T-cell (primary cell): ENCODE data around the gene ZNF525. TPM values are rescaled to one million over a fixed set of nuclear protein-coding genes. Genes with fewer than 3 reads are reported as not detected.
"Not testable (repeated sequence)": the region's sequence is repeated elsewhere in the genome, so short reads cannot be mapped to it uniquely, and the experiment has no call there.

Experiments used
- ATAC-seq, 4 experiments: fragments of 200-7000 bp in 3 of 4; fragments of 150-1000 bp in 1 of 4; cut with Tn5 transposase; replicated peaks in 1 of 4; 1 replicate in 3 of 4; 2 replicates in 1 of 4; pipeline ENCODE4 v1.10.0; 2021; ENCODE audit warnings: moderate library complexity in 3 of 4, mild to moderate bottlenecking in 2 of 4, moderate number of reproducible peaks in 1 of 4
- CTCF ChIA-PET, 2 donors: fragments of 300-600 bp; sonication (Branson Sonifier 250); formaldehyde crosslinking; loops; one replicate each; lab custom pipeline; 2022; ENCODE audit warnings: antibody characterized with exemption in 2 of 2; lab: Charles Lee
- POLR2A ChIA-PET, 2 donors: fragments of 300-600 bp; sonication (Branson Sonifier 250); formaldehyde crosslinking; loops; one replicate each; lab custom pipeline; 2022; ENCODE audit warnings: antibody characterized with exemption in 2 of 2; lab: Charles Lee
- DNase-seq, 35 experiments: peaks; one replicate each; pipeline versions ENCODE4 v3.0.0 to v3.0.0-alpha.2; 2013 to 2023
- H3K27ac ChIP-seq: one replicate; pipeline ENCODE4 v1.5.1; 2013; ENCODE audit warnings: low read length
- H3K27me3 ChIP-seq, 2 experiments: replicated peaks in 1 of 2; 1 replicate in 1 of 2; 2 replicates in 1 of 2; pipeline versions ENCODE4 v1.6.1 to v1.7.0; 2013; ENCODE audit warnings: low read length in 1 of 2, mixed read lengths in 1 of 2; ENCODE audit not compliant: control insufficient read depth in 2 of 2, insufficient read depth in 2 of 2; ENCODE audit errors: extremely low read depth in 1 of 2
- H3K36me3 ChIP-seq, 2 donors: 1 replicate in 1 of 2; 2 replicates in 1 of 2; pipeline versions ENCODE4 v1.6.1 to v1.7.0; 2013; ENCODE audit warnings: low read length in 1 of 2; ENCODE audit not compliant: control insufficient read depth in 2 of 2, insufficient read depth in 1 of 2; ENCODE audit errors: extremely low read depth in 1 of 2
- H3K4me1 ChIP-seq, 2 experiments: 1 replicate in 1 of 2; 2 replicates in 1 of 2; pipeline versions ENCODE4 v1.6.1 to v1.7.0; 2013; ENCODE audit warnings: low read length in 2 of 2, mixed read lengths in 1 of 2; ENCODE audit not compliant: insufficient read depth in 2 of 2, control insufficient read depth in 1 of 2; ENCODE audit errors: extremely low read depth in 1 of 2
- H3K4me3 ChIP-seq, 2 donors: 1 replicate in 1 of 2; 2 replicates in 1 of 2; pipeline versions ENCODE4 v1.5.1 to v1.7.0; 2013; ENCODE audit warnings: mild to moderate bottlenecking in 2 of 2, low read length in 1 of 2, moderate library complexity in 1 of 2; ENCODE audit not compliant: control insufficient read depth in 1 of 2; ENCODE audit errors: extremely low read depth in 1 of 2
- H3K9me3 ChIP-seq: 2 replicates; pipeline ENCODE4 v1.7.0; 2013
- H3K27ac Mint-ChIP-seq, 2 donors: one replicate each; pipeline ENCODE4 v1.8.0; 2020 to 2021; ENCODE audit warnings: mild to moderate bottlenecking in 2 of 2, mixed read lengths in 2 of 2
- H3K27me3 Mint-ChIP-seq, 2 donors: one replicate each; pipeline ENCODE4 v1.8.0; 2021 to 2022; ENCODE audit warnings: mixed read lengths in 2 of 2
- H3K36me3 Mint-ChIP-seq: one replicate; pipeline ENCODE4 v1.8.0; 2021; ENCODE audit warnings: mixed read lengths
- H3K4me1 Mint-ChIP-seq, 3 donors: one replicate each; pipeline ENCODE4 v1.8.0; 2020 to 2022; ENCODE audit warnings: mixed read lengths in 3 of 3, mild to moderate bottlenecking in 1 of 3
- H3K4me3 Mint-ChIP-seq, 3 donors: one replicate each; pipeline ENCODE4 v1.8.0; 2020 to 2022; ENCODE audit warnings: mild to moderate bottlenecking in 3 of 3, mixed read lengths in 3 of 3, moderate library complexity in 3 of 3
- H3K9me3 Mint-ChIP-seq, 3 donors: one replicate each; pipeline ENCODE4 v1.8.0; 2020 to 2022; ENCODE audit warnings: mixed read lengths in 3 of 3
- WGBS: methylation state at CpG from one replicate; pipeline ENCODE4 v1.1.5; 2013; ENCODE audit warnings: missing lambda C conversion rate; ENCODE audit not compliant: insufficient coverage; 5-methylcytosine and 5-hydroxymethylcytosine counted together
- total RNA-seq, 35 experiments: library from RNA in 6 of 35; stranded (reverse) in 6 of 35; fragments of 120-200 nt in 1 of 35; gene quantifications; one replicate each; pipeline versions ENCODE4 v1.2.1 to v1.2.4 and lab custom pipeline; 2013 to 2026

The ZNF525 gene
- total RNA-seq, 5 donors from 2014 or later (not counting 1 experiment from before 2014, with no cell fraction given): 20.1 to 27.0 (median 26.1) TPM

DNA sequence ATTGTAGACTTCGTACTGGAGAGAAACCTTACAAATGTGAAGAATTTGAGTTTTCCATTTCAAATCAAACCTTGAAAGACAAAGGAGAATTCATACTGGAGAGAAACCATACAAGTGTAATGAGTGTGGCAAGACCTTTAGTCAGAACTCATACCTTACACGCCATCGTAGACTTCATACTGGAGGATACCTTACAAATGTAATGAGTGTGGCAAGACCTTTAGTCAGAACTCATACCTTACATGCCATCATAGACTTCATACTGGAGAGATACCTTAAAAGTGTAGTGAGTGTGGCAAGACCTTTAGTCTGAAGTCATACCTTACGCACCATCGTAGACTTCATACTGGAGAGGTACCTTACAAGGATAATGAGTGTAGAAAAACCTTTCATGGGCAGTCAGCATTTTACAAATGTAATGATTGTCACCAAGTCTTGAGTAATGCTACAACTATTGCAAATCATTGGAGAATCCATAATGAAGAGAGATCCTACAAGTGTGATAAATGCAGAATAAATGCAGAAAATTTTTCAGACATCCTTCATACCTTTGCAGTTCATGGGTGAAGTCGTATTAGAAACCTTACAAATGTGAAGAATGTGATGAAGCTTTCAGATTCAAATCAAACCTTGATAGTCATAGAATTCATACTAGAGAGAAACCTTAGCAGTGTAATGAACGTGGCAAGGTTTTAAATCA is 44.1 kb downstream of the ZNF525 start:
- DNase-seq (no peak), ATAC-seq (no peak)
- H3K9me3 ChIP-seq: peaks cover 12% of the 10 kb centered on the region
- no peak overlapping the region for H3K4me3 Mint-ChIP-seq
- H3K27ac Mint-ChIP-seq: no peak overlapping the region
- WGBS: 100% methylated on average over 2 of the region's 7 CpGs
- no peak overlapping the region for H3K4me3 ChIP-seq
- H3K27me3 Mint-ChIP-seq: no peaks in the 10 kb centered on the region
- peaks cover 10 to 51% (median 50%) of the 10 kb centered on the region in 3 donors for H3K9me3 Mint-ChIP-seq
- no peaks in the 10 kb centered on the region for H3K4me1 ChIP-seq
- no peaks in the 10 kb centered on the region for H3K27me3 ChIP-seq
- peaks cover 6 to 27% of the 10 kb centered on the region in 2 donors for H3K36me3 ChIP-seq
- ChIA-PET CTCF (no interaction called here), POLR2A (interaction anchor here in 1 of 2 donors (0.7 kb wide), 1 partner anchor 1728 kb away, joined by 3 read pairs; no protein-coding TSS in a partner anchor)
- no peaks in the 10 kb centered on the region for H3K4me1 Mint-ChIP-seq
- no peak overlapping the region for H3K27ac ChIP-seq
- H3K36me3 Mint-ChIP-seq: peaks cover 79% of the 10 kb centered on the region

DNA sequence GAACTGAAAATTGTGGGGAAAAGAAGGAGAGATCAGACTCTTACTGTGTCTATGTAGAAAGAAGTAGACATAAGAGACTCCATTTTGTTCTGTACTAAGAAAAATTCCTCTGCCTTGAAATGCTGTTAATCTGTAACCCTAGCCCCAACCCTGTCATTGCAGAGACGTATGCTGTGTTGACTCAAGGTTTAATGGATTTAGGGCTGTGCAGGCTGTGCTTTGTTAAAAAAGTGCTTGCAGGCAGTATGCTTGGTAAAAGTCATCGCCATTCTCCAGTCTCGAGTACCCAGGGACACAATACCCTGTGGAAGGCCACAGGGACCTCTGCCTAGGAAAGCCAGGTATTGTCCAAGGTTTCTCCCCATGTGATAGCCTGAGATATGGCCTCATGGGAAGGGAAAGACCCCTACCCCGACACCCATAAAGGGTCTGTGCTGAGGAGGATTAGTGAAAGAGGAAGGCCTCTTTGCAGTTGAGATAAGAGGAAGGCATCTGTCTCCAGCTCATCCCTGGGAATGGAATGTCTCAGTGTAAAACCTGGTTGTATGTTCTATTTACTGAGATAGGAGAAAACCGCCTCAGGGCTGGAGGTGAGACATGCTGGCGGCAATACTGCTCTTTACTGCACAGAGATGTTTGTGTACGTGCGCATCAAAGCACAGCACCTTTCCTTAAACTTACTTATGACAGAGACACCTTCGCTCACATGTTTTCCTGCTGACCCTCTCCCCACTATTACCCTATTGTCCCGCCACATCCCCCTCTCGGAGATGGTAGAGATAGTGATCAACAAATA is 55.2 kb downstream of the ZNF525 start:
- POLR2A ChIA-PET, H3K27ac Mint-ChIP-seq, H3K36me3 ChIP-seq, H3K27ac ChIP-seq, H3K4me3 Mint-ChIP-seq, H3K27me3 Mint-ChIP-seq, DNase-seq, H3K9me3 ChIP-seq, ATAC-seq, H3K27me3 ChIP-seq, CTCF ChIA-PET, H3K4me3 ChIP-seq, H3K36me3 Mint-ChIP-seq, H3K4me1 ChIP-seq, H3K4me1 Mint-ChIP-seq: not testable (repeated sequence)
- 89% methylated on average over 2 of the region's 11 CpGs for WGBS
- H3K9me3 Mint-ChIP-seq: peaks cover 4 to 25% (median 21%) of the 10 kb centered on the region in 3 donors

DNA sequence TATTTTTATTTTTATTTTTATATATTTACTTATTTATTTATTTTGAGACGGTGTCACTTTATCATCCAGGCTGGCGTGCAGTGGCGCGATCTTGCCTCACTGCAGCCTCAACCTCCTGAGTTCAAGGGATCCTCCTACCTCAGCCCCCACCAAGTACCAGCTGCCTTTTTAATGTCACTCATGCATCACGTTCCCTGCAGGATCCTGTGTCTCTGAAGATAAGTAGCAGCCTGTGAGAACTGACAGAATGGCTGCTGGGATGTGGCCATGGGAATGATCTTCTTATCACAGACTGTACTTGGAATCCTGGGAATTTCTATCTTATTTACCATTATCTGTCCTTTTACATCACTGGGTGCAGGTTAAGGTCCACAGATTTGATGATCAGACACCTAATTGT is 57.0 kb downstream of the ZNF525 start:
- ChIA-PET CTCF (no interaction called here), POLR2A (no interaction called here)
- no peak overlapping the region for H3K27ac ChIP-seq
- H3K4me1 Mint-ChIP-seq: peaks cover 0 to 3% (median 2%) of the 10 kb centered on the region in 3 donors
- DNase-seq: no peak
- H3K36me3 ChIP-seq: no peaks in the 10 kb centered on the region
- H3K27ac Mint-ChIP-seq: no peak overlapping the region
- H3K9me3 ChIP-seq: no peaks in the 10 kb centered on the region
- no peak overlapping the region for H3K4me3 Mint-ChIP-seq
- peaks cover 0 to 2% of the 10 kb centered on the region in 2 donors for H3K27me3 Mint-ChIP-seq
- no peaks in the 10 kb centered on the region for H3K27me3 ChIP-seq
- peaks cover under 1 to 17% (median 12%) of the 10 kb centered on the region in 3 donors for H3K9me3 Mint-ChIP-seq
- WGBS: no CpG with 5 or more reads among the region's 5 CpGs
- ATAC-seq: no peak
- no peak overlapping the region for H3K4me3 ChIP-seq
- H3K36me3 Mint-ChIP-seq: no peaks in the 10 kb centered on the region
- H3K4me1 ChIP-seq: peaks cover 0 to 6% of the 10 kb centered on the region in 2 experiments

DNA sequence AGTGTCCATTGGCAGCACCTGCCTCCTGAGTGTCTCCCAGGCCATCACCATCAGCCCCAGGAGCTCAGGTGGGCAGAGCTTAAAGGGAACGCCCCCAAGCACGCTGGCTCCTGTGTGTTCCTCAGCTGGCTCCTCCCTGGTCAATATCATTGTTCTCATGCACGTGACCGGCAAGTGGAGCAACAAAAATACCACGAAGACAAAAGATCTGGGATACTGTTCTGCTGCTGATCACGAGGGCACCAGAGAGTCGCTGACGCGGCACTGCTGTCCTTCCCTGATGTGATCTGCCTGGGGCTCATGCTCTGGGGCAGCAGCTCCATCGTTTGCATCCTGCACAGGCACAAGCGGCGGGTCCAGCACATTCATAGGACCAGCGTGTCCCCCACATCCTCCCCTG is 57.6 kb downstream of the ZNF525 start:
- ATAC-seq, H3K36me3 Mint-ChIP-seq: not testable (repeated sequence)
- CTCF ChIA-PET: interaction anchor here in 1 of 2 donors (0.6 kb wide), 1 partner anchor 1522 kb away, joined by 3 read pairs; no protein-coding TSS in a partner anchor

DNA sequence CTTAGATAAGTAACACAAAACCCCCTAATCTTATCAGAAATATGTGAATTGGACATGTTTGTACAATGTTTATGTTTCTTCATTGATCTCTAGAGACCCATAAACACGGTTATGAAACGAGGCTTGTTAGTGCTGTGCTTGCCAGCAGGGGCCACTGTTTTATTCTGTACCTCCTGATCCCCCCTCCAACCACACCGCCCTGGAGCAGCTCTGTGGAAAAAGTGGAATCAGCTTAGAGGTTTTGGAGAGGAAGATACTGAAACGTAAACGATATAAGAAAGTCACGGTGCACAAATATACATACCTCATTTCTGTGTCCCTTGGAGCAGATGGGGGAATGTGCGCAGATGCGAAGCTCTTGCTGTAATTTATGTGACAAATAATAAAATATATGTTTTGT is 58.2 kb downstream of the ZNF525 start:
- H3K4me3 ChIP-seq, H3K27me3 ChIP-seq, H3K27me3 Mint-ChIP-seq, H3K4me1 ChIP-seq, H3K36me3 Mint-ChIP-seq, H3K4me1 Mint-ChIP-seq, H3K9me3 ChIP-seq, H3K27ac ChIP-seq, POLR2A ChIA-PET, H3K4me3 Mint-ChIP-seq, DNase-seq, H3K27ac Mint-ChIP-seq, H3K36me3 ChIP-seq: not testable (repeated sequence)
- peaks cover 0 to 14% (median 9%) of the 10 kb centered on the region in 3 donors for H3K9me3 Mint-ChIP-seq
- WGBS: no CpG with 5 or more reads among the region's 8 CpGs
- CTCF ChIA-PET: interaction anchor here in 1 of 2 donors (0.6 kb wide), 1 partner anchor 1522 kb away, joined by 3 read pairs; no protein-coding TSS in a partner anchor
- peak in 1 of 4 experiments; percentile 40 for ATAC-seq

More for the DNA sequence above, 57.6 kb downstream of the ZNF525 start:
- H3K27me3 Mint-ChIP-seq, DNase-seq, POLR2A ChIA-PET, H3K4me1 Mint-ChIP-seq, H3K36me3 ChIP-seq, H3K4me3 Mint-ChIP-seq, H3K27ac ChIP-seq, H3K4me3 ChIP-seq, H3K4me1 ChIP-seq, H3K27ac Mint-ChIP-seq, H3K9me3 ChIP-seq, H3K27me3 ChIP-seq: not testable (repeated sequence)
- no CpG with 5 or more reads among the region's 13 CpGs for WGBS
- H3K9me3 Mint-ChIP-seq: peaks cover 0 to 14% (median 9%) of the 10 kb centered on the region in 3 donors

DNA sequence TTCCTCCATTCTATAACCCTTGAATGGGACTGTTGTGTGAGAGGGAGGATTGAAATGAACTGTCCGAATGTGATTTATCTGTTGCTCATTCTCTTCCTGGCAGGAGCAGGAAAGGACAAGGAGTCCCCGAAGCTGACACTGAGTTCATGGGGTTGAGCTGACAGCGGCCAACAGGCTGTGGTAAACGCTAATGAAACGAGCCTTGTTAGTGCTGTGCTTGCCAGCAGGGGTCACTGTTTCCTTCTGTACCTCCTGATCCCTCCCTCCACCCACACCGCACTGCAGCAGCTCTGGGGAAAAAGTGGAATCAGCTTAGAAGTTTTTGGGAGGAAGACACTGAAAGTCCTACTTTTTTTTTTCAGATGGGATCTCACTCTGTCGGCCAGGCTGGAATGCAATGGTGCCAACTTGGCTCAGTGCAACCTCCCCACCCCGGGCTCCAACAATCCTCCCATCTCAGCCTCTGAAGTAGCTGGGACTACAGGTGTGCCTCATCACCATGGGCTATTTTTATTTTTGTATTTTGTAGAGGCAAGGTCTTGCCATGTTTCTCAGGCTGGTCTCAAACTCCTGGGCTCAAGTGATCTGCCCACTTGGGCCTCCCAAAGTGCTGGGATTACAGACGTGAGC is 59.6 kb downstream of the ZNF525 start:
- WGBS: 32% methylated on average over 4 of the region's 9 CpGs

More for the DNA sequence above, 59.6 kb downstream of the ZNF525 start:
- Mint-ChIP-seq H3K4me1 (peaks cover 3 to 9% (median 5%) of the 10 kb centered on the region in 3 donors), H3K4me3 (no peak overlapping the region), H3K27ac (no peak overlapping the region), H3K27me3 (peaks cover 0 to 2% of the 10 kb centered on the region in 2 donors), H3K9me3 (peaks cover 0 to 7% (median 0%) of the 10 kb centered on the region in 3 donors), H3K36me3 (no peaks in the 10 kb centered on the region)
- ChIA-PET POLR2A (no interaction called here), CTCF (interaction anchor here (0.6 to 1.1 kb wide), 6 partner anchors 8 to 1041 kb away, joined by 3 to 7 read pairs (median 6); no protein-coding TSS in a partner anchor)
- DNase-seq (peak; percentile 21 to 85 (median 57)), ATAC-seq (peak; percentile 85 to 92 (median 90))
- Histone ChIP-seq H3K36me3 (no peaks in the 10 kb centered on the region), H3K4me3 (no peak overlapping the region), H3K9me3 (no peaks in the 10 kb centered on the region), H3K27me3 (no peaks in the 10 kb centered on the region), H3K27ac (no peak overlapping the region), H3K4me1 (peaks cover 0 to 6% of the 10 kb centered on the region in 2 experiments)
